Stimulated activated naive CD8-positive, alpha-beta T cell treated with anti-CD3 and anti-CD28 coated beads, Interleukin-15, Interleukin-2, amounts not matched to agents 100 U/mL and 50 U/mL, for 24 hours (primary cell): ENCODE measurements around the gene PIMREG.

ENCODE experiments used
- ATAC-seq: fragments of 150-1000 bp; cut with Tn5 transposase; one replicate; pipeline ENCODE4 v1.10.0; 2021
- DNase-seq: peaks from one replicate; pipeline ENCODE4 v3.0.0; 2021

PIMREG gene

DNA sequence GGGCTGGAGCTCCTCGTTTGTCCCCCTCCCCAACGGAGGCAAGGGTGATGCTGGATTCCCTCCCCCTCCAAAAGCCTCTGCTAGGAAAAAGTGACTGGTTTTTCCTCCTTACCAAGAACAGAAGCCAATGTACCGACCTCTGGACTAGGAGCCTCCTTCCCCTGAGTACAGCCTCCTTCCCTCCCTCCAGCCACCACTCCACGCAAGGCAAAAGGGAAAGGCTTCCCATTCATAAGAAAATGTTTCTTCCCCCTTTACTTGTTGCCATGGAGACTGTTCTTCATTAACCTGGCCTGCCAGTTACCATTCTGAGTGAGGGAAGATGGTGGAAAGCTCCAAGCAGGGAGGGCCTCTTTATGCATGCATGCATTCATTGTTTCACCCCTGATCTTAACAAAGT is 4.3 kb upstream of the PIMREG start:
- ATAC-seq (no peak), DNase-seq (no peak)

DNA sequence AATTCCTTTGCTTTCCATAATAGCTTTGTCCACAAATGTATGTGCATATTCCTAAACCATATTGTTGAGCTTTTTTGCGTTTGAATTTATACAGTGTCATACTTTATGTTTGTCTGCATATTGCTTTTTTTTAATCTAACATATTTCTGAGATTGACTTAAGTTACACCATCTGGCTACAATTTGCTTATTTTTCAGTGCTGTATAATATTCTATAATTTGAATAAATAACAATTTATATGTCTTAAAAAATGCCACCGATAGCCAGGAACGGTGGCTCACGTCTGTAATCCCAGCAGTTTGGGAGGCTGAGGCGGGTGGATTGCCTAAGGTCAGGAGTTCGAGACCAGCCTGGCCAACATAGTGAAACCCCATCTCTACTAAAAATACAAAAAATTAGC is 1.5 kb upstream of the PIMREG start:
- no peak for DNase-seq
- ATAC-seq: no peak

DNA sequence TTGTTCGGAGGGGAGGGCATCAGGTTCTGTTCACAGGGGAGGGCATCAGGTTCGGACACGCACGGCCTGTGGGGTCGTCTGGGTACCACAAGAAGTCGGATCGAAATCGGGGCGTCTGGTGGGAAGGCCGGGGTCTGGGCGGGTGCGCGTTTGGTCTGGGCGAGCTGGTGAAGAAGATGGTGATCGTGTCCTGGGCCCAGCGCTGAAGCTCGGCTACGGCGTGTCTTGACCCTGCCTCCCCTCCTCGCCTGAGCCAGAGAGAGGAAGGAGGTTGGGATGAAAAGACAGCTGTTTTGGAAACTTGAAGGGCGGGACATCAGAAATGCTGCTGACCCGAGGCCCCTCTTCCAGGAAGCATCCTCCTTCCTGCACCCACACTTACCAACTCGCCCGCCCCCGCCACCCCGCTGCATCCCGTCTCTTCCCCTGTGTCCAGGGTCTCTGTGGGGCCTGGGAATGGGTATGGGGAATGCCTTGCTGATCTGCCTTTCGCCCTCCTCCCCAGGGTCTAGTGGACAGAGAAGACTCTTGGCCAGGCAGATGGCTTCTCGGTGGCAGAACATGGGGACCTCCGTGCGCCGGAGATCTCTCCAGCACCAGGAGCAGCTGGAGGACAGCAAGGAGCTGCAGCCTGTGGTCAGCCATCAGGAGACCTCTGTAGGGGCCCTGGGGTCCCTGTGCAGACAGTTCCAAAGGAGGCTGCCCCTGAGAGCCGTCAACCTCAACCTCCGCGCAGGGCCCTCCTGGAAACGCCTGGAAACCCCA is 498 bp downstream of the PIMREG start:
- DNase-seq (no peak), ATAC-seq (no peak)

DNA sequence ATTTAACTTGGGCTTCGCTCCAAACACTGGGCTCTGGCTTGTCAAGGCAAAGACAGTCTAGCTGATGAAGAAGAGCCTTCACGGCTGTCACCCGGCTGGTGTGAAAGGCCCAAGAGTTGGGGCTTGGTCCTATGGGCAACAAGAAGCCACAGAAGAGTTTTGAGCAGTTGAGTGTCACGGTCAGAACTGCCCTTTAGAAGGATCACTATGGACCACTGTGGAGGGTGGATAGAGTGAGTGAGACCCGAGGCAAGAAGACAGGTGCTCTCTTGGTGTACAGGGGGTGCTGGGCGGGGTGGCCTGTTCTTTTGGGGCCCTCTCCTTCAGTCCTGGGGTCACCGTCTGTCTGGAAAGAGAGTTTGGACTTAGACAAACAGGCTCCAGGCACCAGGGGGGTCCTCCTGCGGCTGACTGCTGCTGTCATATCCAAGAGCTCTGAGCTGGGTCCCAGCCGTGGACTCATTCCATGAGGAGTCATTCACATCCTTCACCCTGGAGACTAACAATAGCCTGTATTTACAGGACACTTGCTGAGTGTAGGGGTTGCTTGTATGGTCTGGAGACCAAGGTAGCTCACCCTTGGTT is 2.4 kb downstream of the PIMREG start:
- ATAC-seq: no peak
- DNase-seq: no peak

DNA sequence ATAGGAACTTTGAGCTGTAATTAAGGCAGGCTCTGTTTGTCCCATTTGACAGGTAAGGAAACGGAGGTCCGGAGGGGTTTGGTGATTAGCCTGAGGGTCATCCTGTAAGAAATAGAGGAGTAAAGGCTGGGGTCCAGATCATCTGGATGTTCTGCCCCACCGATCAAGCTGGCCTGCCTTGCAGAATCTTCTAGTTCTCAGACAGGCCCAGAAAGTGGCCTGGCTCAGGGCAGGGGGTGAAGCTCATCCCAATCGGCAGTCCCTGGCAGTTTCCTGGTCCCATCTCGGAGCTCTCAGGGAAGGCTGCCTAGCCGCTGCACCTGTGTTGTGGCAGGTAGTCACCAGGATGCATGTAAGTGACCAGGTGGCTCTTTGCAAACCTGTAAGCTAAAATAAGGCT is 4.2 kb downstream of the PIMREG start:
- DNase-seq: no peak

DNA sequence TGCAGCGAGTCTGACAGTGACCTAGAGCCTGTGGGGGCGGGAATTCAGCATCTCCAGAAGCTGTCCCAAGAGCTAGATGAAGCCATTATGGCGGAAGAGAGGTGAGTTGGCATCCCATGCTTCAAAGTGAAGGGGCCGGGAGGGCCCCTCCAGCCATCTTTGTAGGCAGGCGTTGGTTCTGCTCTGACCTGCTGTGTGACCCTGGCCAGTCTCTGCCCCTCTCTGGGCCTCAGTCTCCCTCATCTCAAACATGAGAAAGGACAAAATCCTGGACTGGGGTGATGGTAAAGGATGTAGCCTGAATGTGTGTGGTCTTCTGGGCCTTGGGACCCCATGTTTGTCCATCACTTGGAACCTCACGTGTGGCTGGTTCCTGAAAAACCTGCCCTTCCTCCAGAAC is 5.1 kb downstream of the PIMREG start:
- DNase-seq: no peak
- no peak for ATAC-seq

More for the DNA sequence above, 4.2 kb downstream of the PIMREG start:
- ATAC-seq: no peak

DNA sequence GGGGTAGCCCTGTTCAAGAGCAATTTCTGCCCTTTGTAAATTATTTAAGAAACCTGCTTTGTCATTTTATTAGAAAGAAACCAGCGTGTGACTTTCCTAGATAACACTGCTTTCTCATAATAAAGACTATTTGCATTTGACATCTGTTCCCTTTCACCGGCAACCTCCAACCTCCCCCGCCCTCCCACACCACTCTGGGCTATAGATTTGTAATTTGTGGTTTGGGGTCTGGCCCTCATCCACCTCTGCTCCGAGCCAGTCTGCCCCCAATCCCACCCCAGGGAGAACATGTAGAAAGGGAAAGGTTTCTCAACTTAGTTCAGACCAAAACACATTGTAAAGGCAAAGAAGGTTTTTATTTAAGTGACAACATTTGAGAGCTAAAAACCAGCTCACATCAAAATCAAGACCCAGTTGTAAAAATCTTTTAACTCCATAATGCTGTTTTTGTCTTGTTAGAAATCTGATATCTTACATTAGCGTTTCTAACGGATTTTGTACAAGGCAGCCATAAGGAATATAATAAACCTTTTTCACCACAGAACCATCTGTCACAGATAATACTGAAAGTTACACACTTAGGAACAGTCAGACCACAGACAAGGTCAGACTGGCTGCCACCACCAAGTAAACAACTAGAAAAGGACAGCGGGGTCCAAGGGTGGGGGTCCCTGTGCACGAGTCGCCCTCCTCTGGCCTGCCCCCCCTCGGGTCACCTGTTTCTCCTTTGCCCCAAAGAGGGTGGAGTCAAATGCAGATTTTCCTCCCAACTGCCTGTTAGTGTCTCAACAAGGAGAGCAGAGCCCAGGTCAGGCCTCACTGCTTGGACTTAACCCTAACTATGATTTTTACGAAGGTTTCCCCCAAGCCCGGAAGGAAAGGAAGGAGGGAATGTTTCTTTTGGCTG is 6.9 kb downstream of the PIMREG start:
- no peak for ATAC-seq
- DNase-seq: no peak

DNA sequence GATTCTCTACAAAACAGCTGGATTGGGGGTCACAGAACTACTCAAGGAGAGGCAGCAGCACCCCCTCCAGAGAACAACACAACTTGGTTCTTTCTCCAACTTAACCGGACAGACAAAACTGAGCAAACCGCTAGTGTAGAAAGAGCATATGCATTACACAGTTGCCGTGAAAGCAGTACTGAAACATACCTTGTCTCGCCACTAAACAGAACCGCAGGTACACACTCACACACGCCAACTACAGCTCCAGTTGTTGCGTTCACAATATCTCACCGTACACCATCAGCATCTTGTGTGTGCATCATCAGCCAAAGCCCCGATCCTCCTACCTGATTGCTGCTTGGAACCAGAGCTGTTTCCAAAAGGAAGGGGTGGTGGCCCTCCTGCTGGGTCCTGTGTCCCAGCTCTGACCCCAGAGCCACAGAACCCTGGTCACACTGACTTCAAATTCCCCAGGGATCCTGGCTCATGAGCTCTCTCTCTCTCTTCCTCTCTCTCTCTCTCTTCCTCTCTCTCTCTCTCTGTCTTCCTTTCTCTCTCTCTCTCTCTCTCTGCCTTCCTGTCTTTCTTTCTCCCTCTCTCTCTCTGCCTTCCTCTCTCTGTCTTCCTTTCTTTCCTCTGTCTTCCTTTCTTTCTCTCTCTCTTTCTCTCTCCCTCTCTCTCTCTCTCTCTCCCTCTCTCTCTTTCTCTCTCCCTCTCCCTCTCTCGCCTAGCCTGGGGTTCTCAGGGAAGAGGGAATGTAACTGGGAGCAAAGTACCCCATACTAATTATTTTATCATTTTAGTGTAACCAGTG is 8.4 kb downstream of the PIMREG start:
- DNase-seq: no peak
- ATAC-seq: no peak

DNA sequence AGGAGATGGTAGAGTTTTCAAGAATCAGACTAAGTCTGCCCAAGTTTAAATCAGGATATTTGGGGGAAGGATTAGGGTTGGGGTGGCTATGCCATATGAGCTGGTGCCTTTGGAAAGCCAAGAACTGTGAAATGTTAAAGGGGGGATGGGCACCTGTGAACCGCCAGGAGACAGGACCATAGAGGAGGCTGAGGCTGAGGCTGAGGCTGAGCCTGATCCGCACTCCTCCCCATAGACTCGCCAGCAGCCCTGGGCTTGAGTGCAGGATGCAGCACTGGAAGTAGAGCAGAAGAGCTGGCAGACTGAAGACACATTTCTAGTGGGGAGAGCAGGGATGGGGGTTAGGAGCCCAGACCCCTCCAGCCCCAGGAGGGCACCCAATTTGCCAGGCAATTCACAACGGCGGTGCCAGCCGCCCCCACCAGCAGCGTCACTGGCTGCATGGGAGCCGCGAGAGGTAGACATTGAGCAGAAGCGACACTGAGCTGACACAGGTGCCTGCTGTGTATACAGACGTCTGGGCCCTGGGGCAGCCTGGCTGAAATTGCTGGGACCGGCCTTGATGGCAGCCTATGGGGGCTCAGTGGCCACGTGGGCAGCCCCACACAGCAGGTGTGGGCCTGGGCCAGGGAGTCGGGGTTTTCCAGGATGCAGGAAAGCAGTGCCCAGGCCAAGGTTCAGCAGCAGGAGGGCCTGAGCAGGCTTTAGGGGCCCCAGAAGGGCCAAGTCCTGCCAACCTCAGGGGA is 9.2 kb downstream of the PIMREG start:
- no peak for ATAC-seq
- DNase-seq: no peak

DNA sequence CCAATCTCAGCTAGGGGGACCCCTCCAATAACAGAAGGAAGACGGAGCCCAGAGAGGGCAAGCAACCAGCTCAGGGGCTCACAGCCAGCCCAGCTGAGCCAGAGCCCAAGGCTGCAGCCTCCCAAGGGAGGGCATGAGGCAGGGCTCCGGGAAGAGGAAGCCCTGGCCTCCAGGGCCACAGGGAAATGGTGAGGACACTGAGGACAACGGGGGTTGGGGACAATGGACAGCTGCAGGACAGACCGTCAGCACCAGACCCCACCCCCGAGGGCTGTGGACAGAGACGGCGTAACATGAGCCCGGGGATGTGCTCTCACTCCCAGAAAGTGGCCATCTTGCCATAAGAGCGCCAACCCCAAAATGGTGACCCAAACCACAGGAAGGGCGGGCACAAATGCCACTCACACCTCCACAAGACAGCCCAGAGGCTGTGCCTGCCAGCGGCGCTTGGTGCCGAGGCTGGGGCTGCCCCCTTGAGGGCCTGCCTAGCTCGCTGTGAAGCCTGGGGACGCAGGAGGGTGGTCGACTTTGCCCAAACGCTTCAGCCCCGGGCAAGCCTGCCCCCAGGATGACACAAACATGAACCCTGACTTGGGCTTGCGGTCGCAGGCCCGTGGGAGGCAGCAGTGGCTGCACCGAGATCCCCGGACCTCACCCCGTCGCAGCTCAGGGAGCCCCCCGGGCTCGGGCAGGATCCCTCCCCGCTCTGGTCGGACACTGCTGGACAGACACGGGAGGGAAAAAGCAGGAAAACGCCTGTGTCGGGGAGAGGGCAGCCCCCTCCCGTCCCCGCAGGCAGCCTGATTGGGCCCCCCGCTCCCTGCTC is 10.5 kb downstream of the PIMREG start:
- ATAC-seq: no peak
- DNase-seq: no peak

DNA sequence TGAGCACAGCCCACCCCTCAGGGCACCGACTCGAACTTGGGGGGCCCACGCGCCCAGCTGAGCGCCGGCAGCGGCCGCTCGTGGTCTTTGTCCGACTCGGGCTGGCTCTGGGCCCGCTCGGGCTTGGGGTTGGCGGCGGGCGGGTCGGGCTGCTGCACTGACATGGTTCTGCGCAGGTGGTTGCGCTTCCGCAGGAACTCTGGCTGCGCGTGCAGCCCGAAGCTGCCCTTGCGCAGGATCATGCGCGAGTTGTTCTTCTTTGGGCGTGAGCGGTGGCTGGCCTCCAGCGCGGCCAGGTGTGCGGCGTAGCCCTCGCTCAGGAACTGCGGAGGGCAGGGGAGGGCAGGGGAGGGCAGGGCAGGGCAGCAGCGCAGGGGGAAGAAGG is 11.1 kb downstream of the PIMREG start:
- ATAC-seq: no peak
- peak; percentile 35 for DNase-seq

DNA sequence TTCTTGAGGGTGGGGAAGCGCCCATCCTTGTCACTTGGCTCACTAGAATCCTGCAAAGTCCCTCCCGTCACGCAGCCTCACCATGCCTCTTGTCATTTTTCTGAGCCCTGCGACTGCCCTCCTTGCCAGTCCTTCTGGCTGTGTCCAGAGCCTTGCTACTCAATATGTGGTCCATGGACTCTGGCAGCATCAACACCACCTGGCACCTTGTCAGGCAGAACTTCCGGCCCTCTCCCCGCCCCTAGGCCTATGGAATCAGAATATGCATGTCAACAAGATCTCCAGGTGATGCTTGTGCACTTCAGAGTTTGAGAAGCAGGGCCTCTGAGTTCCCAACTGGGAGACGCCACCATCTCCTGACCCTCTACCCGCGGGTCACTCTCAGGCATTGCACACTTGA is 12.1 kb downstream of the PIMREG start:
- ATAC-seq: no peak
- DNase-seq: no peak

DNA sequence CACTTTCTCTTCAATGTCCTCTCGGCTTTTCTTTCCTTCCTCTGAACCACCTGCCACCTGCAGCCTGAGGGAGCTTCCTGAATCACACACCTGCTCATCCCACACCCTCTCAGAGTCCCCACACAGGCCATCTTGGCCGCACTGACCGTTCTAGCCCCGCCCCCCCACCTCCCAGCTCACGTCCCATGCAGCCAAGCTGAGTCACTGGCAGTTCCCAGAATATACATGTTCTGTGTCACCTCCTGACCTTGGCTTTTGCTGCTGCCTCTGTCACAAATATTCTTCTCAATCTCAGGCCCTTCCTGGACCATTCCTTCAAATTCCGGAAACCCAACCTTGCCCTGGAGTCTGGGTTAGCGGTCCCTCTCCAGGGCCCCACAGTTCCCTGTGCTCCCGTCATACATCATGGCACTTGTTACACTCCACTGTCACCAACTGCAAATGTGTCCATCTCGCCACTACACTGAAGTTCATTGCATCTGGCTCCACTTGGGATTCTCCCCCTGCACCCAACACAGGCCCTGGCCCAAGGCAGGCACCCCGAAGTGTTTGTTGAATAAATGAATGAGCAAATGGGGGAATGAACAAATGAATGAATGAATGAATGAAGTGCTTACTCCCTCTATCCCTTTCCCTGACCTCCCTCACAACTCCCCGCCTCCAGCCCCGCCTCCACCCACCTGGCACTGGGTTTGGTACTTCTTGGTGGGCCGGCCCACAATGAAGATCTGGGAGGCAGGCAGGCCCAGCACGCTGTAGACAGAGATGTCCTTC is 12.8 kb downstream of the PIMREG start:
- ATAC-seq (no peak), DNase-seq (no peak)

DNA sequence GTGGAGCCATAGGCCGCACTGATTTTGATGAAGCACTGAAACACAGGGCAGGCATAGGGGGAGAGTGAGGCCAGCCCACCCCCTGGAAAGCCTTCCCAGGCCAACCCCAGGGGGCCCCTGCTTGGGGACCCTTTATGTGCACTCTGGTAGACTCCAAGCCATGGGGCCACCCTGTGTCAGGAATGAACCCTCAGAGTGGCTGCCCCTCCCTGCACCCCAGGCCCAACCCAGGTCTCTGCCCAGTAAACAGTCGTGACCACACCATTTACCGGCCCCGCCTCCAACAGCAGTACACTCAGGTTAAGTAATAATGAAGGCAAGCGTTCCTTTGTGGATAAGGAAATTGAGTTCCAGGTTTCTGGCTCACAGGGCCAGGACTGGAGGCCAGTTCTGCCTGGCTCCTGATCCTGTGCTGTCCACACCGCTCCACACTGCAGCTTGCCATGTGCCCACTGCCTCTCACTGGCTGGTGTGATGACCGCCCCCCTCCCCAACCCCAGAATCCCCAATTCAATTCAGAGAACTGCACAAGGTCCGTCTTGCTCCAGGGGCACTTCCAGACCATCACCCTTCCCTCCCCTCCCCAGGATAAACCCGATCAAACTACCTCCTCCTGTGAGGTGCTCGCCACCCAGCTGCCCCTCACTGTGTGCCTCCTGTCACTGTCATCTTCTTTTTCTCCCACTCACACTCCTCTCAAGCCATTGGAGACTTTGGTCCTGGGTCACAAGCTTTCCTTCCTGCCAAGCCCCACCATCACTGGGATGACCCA is 13.6 kb downstream of the PIMREG start:
- no peak for DNase-seq
- no peak for ATAC-seq

DNA sequence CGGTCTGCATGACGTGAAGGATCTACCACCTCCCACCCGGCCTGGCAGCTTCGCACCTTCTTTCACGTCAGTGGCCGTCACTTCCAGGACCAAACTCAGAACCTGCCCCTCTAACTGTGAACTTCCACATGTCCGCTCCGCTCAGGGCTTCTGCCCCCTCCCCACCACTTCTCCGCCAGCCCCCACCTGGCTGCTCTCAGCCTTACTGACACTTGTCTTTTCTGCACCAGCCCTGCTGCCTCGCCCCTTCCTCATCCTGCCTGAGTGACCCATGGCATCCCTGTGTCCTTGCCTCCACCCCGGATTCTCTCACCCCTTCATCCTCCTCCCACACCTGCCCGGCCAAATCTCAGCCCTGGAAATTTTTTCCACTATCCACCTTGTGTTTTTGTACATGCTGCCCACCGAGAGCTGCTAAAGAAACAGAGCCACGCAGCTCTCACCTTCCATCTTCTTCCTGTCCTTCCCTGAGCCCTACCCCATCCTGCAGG is 14.2 kb downstream of the PIMREG start:
- DNase-seq (no peak), ATAC-seq (no peak)

DNA sequence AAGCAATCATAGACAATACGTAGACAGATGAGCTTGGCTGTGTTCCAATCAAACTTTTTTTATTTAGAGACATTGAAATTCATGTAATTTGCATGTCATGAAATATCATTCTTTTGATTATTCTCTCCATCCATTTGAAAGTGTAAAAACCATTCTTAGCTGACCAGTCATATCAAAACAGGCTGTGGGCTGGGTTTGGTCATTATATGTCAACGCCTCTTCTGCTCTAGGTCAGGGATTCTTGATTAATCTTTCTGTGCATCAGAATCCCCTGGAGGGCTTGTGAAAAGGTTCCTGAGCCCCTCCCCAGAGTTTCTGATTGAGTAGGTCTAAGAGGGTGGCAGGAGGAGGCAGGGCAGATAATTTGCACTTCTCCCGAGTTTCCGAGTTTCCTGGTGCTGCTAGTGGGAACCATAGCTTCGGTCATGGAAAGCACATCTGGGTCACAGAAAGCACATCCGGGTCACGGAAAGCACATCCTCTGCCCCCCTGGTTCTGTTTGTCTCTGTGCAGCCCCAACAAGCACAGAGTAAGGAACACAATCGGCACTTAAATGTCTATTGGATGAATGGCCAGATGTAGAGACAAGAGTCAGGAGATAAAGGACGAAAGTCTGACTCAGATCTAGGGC is 16.4 kb downstream of the PIMREG start:
- ATAC-seq (no peak), DNase-seq (no peak)

DNA sequence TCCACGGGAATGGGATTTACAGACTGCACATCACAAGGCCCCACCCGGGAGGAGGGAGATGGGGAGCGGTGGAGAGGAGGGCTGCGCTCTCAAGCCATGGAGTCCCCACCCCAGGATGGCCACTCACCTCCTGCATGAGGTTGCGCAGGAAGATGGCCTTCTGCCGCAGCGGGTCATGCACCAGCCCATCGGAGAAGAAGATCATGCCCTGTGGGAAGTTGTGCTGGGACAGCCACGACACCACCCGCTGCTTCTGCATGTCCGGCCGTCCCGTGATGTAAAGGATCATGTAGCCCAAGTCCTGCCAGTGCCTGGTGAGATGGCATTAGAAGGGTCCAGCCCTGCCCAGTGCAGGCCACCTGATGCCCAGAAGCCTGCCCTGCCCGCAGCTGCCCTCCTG is 17.0 kb downstream of the PIMREG start:
- no peak for ATAC-seq
- no peak for DNase-seq

DNA sequence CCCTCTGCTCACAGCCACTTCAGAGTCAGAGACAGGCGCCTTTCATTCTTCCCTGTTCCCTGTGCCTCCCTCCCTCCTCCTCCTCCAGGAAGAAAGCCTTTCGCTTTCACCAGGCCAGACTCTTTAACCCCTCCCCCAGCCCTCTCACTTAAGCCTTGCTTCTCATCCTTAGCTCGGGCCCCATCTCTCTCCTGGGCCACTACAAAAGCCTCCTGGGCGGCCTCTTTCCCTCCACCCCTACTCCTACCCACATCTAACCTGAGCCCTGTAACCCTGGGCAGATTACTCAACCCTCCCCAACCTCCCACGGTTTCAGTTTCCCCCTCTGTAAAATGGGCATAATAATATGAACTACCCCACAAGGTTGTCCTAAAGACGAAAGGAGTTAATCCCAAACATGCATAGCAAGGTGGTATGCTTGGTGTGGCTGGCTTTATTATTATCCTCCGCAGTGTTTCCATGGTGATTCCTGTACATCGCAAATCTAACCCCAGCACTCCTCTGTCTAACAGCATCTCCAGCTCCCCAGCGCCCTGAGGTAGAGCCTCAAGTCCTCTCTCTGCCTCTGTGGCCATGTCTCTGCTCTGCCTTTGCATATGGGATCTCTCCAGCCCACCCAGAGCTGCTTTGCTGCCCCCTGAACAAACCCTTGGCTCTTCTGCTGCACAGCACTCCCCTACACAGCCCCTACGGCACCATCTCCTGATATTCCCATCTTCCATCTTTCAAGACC is 17.7 kb downstream of the PIMREG start:
- peak; percentile 29 for DNase-seq
- ATAC-seq: peak; percentile 86
